Anterior cingulate cortex (tissue), 58 donors: Measurements from ENCODE around the gene CCR5AS.
"Not testable (repeated sequence)": the region's sequence is repeated elsewhere in the genome, so short reads cannot be mapped to it uniquely, and the experiment has no call there.

Experiments used
- DNase-seq, 58 donors: peaks; one replicate each; lab custom pipeline; 2025; lab: John Stamatoyannopoulos, UW

The CCR5AS gene

DNA sequence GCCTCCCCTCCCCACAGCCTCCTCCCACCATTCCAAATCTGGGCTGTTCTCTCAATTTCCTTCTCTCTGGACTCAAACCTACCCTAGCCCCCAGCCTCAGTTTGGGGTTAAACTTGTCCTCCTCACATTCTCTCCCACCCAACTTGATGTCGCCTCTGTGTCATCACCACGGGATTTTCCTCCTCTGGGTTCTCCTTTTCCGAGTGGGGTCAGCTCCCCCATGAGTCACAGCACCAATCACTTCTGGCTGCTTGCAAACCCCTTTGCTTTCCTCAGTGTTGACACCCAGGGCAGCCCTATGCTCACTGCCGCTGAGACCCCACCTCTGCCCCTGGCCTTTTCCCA, 451 bp downstream of the CCR5AS start:
- DNase-seq = no peak

DNA sequence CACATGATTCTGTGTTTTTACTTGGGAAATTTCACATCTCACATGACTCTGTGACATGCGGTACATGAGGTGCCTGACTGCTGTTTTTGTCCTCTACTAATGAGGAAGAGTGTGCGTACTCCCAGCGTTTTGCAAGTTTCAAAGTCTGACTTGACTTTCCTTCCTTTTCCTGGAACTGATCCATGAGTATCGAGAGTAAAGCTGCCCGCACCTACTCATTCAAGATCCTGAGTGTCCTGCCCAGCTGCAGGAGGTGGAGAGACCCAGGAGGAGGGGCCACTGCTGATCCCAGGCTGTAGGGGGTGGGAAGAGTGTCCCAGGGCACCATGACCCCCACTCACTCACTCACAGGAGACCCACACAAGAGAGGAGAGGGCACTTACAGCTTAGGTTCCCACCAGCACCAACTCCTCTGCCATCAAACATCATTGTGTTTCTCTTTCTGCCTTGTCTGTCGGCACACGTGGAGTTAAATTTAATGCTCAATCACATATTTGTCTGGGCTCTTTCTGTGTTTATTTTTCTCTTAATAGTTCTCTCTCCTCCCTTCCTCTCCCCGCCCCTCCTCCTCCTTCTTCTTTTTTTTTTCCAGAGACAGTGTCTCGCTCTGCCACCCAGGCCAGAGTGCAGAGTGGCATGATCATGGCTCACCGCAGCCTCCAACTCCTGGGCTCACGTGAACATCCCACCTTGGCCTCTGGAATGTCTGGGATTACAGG, 1.4 kb downstream of the CCR5AS start:
- peak in 1 of 58 donors; percentile 3 for DNase-seq

DNA sequence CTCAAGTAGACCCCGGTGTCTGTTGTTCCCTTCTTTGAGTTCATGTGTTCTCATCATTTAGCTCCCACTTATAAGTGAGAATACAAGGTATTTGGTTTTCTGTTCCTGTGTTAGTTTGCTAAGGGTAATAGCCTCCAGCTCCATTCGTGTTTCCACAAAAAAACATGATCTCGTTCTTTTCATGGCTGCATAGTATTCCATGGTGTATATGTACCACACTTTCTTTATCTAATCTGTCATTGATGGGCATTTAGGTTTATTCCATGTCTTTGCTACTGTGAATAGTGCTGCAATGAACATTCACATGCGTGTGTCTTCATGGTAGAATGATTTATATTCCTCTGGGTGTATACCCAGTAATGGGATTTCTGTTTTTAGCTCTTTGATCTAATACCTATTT, 4.0 kb downstream of the CCR5AS start:
- not testable (repeated sequence) for DNase-seq

DNA sequence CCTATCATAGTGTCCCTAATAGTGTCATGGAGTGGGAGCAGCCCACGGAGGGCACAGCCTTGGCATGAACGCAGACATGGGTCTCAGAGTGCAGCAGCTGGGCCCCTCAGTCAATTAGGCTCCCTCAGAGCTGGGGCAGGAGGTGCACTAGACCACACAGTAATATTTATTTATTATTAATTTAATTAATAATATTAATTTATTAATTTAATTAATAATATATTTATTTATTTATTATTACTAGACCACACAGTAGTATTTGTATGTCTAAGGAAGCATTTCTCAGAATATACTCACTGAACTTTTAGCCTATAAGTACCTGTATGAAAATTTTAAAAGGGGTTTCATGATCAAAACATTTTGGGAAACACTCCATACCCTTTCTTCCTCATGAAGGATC, 5.3 kb downstream of the CCR5AS start:
- DNase-seq = no peak

DNA sequence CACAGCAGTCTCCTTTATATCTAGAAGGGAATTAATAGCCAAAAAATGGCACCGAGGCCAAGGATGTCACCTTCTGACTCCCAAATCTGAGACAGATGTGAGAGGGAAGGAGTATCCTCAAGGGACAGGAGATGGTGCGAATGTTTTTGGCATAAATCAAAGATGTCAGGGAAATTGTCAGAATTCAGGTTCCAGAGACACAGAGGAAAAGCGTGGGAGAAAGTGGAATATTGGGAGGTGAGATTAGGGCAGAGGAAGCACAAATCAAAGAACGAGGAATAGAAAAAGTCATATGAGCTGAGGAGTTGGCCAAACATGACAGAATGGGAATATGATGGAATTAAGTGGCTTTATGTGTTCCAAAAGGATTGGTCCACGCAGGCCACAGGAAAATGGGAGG, 6.0 kb downstream of the CCR5AS start:
- DNase-seq = no peak

DNA sequence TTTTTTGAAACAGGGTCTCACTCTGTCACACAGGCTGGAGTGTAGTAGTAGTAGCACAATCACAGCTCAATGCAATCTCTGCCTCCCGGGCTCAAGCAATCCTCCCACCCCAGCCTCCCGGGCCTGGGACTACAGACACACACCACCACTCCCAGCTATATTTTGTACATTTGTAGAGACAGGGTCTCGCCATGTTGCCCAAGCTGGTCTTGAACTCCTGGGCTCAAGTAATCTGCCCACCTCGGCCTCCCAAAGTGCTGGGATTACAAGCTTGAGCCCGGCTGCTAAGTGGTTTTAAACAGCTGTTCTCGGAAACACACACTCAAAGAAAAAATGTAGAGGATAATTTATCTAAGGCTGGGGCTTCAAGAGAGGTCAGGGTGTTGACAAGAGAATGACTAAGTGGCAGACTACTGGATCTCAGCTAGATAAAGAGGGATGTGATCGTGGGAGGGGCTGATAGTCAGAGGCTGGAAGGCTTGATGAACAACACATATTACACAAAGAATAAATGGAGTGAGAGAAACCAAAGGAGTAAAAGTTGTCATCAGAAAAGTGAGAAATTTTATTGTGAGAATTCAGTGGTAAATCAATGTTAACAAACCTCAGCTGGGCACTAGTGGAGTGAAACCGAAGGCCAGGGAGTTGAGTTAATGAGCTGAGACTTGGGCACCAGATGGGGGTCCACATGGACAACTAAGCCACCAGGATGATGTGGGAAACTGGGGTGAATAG, 6.7 kb downstream of the CCR5AS start:
- DNase-seq = no peak

DNA sequence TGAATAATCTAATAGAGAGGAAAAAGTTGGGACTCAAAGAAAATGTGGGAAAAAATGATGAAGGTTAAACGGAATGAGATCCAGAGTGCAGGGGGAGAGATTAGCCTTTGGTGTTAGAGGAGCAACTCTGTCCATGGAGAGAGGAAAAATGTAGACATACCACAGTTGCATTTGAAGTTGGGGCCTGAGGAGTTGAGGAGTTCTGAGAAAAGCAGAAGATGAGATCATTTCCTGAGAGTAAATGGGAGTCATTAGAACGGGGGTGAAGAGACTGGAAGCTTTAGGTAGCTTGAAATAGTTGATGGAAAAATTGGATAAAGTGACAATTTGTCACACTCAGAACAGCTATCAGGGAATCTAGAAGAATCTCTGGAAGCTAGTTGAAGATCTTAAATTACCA, 7.3 kb downstream of the CCR5AS start:
- no peak for DNase-seq

DNA sequence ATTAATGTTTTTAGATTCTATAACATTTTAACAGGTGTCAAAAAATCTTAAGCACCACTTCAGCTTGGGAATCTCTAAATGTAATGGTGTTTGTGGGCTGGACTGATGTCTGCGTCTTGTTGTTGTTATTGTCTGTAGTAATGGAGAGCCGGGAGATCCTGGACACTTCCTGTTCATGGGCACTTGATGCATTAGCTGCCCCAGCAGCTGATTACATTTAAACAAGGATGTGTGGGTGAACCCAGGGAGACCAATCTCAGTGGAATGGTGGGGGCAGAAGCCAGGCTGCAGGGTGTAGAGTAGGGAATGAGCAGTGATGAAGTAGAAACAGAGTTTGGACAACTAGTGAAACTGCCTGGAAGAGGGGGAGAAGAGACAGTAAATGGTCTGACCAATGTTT, 7.8 kb downstream of the CCR5AS start:
- no peak for DNase-seq

DNA sequence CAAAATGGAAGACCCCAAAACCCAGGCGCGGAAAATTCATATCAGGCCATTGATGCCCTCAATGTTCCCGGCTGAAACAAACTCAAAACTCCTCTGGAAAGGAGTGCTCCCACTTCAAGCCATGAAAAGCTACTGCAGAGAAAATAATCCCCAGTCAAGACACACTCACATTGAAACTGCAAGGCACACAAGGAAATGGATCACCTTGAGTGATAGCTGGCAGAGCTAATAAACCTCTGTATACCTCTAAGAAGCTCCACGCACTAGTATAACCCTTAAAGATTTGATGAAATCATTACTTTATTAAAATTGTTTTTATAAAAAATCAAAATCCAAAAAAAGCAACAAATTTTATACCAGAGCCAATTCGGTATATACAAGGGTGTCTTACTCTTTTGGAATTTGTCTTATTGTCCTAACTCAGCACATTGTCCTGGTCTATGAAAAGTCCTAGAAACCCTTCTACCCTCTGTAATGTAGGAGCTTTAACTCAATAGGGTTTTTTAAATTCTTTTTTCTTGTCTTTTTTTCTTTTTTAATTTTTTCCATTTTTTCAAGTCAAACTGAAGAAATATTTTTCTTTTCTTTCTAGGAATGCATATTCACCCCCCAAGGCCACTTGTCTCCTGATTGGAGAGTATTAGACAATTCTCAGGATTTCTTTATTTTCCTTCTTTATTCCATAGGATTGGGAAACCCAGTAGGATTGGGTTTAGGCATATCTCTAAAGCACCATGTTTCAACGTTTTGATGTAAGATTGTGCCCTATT, 8.5 kb downstream of the CCR5AS start:
- DNase-seq = no peak

DNA sequence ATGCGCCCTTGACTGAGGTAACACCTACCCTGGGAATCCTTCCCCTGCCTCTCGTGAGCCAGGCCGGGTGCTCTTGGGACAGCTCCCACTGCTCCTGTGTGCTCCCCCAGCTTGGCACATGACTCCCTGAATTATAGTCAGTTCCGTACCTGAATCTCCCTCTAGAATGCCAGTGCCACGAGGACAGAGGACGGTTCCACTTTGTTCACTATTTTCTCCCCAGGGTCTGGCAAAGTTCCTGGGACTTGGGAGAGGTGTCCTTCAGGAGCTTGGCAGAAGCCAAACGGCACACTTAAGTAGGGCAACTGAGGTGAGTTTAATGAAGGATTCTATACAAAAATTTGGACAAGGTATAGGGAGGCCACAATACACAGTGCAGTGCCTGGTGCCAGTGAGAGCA, 9.8 kb downstream of the CCR5AS start:
- DNase-seq = no peak

DNA sequence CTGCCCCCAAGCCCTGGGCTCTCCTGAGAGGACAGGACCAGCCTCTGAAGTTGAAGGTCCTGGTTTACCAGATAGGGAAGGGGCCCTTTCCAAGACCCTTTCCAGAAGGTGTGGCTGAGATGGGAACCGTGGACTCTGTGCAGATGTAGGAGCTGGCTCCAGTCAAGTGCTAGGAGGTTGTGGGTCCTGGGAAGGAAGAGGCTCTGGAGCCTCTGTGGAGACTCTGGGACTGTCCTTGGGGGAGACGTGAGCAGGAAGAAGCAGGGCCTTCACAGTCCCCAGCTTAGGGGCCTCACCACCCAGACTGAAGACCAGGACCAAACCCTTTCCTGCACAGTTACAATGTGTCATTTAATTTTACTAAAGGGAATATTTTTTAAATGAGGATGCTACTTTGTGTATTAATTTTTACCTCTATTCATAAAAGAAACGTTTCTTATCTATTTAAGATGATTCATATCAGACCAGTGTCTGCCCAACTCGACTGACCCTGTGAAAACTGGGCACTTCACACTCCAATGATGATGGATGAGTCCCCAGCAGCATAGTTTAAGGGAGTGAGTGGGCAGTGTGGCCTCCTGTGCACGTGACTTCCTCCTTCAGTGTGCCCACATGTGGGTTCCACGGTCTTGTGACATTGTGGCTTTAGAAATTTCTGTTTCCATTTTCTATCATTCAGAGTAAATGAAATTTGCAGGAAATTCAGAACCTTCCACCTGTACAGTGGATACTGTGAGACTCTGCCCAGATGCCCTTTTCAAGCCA, 10.9 kb downstream of the CCR5AS start:
- no peak for DNase-seq

DNA sequence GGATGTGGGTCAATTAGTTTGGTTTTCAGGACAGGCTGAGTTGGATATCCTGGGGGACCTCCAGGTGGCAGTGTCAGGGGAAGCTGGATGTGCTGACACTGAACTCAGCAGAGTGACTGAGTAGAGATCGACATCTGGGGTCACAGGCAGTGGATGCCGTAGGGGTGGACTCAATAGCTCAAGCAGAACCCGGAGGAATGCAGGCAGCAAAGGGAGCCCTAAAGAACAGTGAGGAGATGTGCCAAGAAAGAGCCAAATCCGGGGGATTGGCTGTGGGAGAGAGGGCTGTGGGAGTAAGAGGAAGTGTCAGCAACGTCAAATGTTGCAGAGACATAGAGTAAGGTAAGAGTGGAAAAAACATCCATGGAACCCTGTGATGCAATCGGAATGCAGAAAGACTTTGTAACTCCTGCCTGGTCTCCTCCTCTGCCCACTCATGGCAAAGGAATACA, 11.6 kb downstream of the CCR5AS start:
- no peak for DNase-seq

DNA sequence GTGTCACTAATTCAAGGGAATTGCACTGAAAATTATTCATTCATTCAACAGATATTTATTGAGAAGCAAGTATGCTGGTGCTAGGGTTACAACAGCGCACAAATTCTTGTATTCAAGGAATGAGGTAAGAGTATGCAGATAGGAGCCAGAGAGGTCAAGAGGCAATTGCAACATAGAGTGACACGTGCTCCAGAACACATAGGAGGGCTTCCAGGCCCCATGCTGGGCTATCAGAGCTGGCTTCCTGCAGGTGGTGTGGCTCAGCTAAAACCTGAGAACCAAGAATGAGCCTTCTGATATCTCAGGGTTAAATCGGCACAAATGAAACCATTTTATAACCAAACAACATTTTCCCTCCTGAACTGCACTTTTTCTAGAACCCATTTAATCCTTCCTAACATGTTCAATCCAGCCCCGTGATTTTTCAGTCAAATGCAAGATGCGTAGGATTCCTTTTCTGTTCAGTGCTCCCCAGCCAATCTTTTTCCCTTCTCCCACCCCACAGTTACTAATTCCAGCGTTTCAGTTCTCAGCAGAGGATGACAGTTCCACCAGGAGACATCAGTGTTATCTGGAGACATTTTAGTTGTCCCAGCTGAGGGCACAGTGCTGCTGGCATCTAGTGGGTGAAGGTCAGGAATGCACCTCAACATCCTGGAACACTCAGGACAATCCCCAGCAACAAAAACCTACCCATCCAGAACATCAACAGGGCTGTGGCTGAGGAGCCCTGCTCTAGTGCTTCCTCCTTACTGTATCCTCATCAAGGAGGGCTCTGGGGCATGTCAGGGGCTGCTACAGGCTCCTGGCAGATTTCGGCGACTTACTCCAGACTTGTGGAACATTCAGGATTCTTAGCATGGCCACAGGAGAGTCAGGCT, 13.1 kb downstream of the CCR5AS start:
- peak in 1 of 58 donors; percentile 14 for DNase-seq

DNA sequence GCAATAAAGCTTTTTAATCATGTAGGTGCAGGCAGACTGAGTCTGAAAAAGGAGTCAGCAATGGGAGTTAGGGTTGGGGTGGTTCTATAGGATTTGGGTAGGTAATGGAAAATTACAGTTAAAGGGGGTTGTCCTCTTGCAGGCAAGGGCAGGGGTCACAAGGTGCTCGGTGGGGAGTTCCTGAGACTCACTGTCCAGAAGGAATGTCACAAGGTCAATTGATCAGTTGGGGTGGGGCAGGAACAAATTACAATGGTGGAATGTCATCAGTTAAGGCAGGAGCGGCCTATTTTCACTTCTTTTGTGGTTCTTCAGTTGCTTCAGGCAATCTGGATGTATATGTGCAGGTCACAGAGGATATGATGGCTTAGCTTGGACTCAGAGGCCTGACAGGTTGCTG, 13.9 kb downstream of the CCR5AS start:
- no peak for DNase-seq

DNA sequence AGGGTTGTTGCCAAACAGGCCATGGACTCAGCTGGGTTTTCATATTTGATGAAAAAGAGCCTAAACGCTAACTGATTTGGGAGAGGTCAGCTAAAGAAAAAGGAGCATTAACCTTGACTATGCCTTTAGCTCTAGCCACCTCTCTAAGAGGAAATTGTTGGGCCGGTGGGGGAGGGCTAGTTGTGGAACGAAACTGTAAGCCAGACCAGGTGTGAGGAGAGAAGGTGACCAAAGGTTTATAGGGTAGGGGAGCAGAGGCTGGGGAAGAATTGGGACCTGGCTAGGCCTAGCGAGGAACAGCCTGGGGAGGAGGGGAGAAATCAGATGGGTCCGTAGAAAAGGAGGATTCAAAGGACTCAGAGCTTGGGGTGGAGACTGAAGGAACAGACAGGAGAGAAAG, 15.3 kb downstream of the CCR5AS start:
- not testable (repeated sequence) for DNase-seq

DNA sequence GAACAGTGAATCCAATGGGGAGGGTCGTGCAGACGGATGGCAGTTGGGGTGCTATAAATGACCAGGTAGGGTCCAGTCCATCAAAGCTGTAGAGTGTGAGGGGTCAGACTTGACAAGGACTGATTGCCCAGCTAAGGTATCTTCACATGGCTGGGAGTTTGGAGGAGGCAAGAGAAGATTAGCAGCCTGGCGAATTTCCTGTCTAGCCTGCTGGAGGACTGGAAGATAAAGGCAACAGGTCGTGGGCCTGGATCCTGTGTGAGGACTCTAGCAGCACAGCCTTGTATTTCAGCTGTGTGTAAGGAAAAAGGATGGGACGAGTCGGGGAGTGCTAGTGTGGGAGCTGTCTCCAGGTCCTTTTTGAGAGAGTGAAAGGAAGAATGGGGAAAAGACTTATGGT, 17.6 kb downstream of the CCR5AS start:
- DNase-seq = no peak

DNA sequence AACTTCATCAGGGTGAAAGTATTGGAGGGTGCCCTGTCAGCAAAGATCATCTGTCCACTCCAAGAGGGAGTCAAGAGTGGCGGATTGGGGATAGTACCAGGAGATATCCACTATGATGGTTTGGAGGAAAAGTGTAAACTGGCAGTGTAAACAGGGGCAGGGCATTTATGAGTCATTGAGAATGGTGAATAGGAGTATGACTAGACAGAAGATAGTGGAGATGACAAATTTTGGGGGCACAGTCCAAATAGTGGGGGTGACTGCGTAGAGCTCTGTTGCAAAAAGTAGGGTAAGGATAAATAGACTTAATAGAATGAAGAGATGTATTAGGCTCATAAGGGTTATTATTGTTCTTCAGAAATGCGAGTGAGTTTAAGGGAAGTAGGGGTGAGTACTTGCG, 18.0 kb downstream of the CCR5AS start:
- DNase-seq = not testable (repeated sequence)

DNA sequence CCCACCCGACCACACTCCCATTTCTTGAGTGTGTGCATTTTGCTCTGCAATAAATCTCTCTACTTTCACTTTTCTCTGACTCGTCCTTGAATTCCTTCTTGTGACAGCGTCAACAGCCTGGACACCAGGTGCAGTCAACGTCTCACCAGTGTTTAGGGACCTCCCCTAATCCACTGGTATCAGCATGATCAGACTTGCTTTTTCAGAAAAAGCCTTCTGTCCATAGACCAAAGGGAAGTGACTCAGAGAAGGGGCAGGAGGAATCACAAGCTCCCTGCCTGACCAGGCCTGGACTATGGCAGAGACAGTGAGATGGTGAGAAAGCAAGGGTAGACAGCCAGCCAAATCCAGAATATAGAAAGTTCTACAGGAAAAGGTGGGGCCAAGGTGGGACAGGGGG, 20.7 kb downstream of the CCR5AS start:
- peak in 1 of 58 donors; percentile 7 for DNase-seq

DNA sequence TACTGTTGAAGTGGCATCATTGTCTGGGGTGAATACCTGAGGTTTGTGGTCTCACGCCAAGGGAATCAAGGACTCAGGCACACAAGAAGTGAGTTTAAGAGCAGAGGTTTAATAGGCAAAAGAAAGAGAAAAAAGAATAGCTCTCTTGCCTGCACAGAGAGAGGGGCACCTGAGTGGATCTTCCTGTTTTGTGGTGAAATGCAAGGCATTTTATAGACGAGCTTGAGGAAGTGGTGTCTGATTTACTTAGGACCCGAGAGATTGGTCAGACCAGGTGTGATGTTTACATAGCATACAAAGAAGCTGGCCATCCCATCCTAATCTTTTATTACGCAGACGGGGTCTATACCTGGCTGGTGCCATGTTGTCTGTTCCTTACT, 22.9 kb downstream of the CCR5AS start:
- no peak for DNase-seq
